RWPE2 (cell line): ENCODE measurements around the gene ZNF639.
A peak's percentile ranks its signal among the peaks of the same experiment; 100 is the strongest.
"Not testable (repeated sequence)": the region's sequence is repeated elsewhere in the genome, so short reads cannot be mapped to it uniquely, and the experiment has no call there.

ENCODE experiments used
- ATAC-seq: fragments of 200-7000 bp; cut with Tn5 transposase; 3 replicates; pipeline ENCODE4 v1.9.1; 2021; ENCODE audit warnings: low read depth
- DNase-seq: peaks from one replicate; pipeline ENCODE4 v3.0.0-alpha.2; 2020; ENCODE audit warnings: low spot score
- H3K27ac ChIP-seq: fragments of 450-650 bp; 2 replicates; pipeline ENCODE4 v1.5.1; 2017; ENCODE audit warnings: mild to moderate bottlenecking; ENCODE audit not compliant: poor library complexity, severe bottlenecking
- H3K27me3 ChIP-seq: fragments of 250-450 bp; sonication (Bioruptor Pico); 2 replicates; pipeline ENCODE4 v1.5.1; 2021; ENCODE audit warnings: mild to moderate bottlenecking, moderate library complexity; ENCODE audit not compliant: insufficient read depth, poor library complexity, severe bottlenecking
- H3K36me3 ChIP-seq: fragments of 250-450 bp; sonication (Bioruptor Pico); 2 replicates; pipeline ENCODE4 v1.5.1; 2020; ENCODE audit warnings: low read depth, mild to moderate bottlenecking, moderate library complexity
- H3K4me1 ChIP-seq: fragments of 250-450 bp; sonication (Bioruptor Pico); 2 replicates; pipeline ENCODE4 v1.5.1; 2021; ENCODE audit warnings: mild to moderate bottlenecking, moderate library complexity; ENCODE audit not compliant: insufficient read depth, poor library complexity, severe bottlenecking
- H3K4me3 ChIP-seq: fragments of 250-450 bp; sonication (Bioruptor Pico); 2 replicates; pipeline ENCODE4 v1.5.1; 2021; ENCODE audit warnings: mild to moderate bottlenecking, moderate library complexity; ENCODE audit not compliant: severe bottlenecking
- H3K9me3 ChIP-seq: fragments of 250-450 bp; sonication (Bioruptor Pico); 2 replicates; pipeline ENCODE4 v1.5.1; 2021; ENCODE audit warnings: mild to moderate bottlenecking, moderate library complexity; ENCODE audit not compliant: severe bottlenecking
- TF ChIP-seq, protein P1 (sequence below): fragments of 450-650 bp; IDR thresholded peaks from one replicate; pipeline ENCODE4 v1.5.1; 2017; ENCODE audit warnings: mild to moderate bottlenecking, moderate library complexity; ENCODE audit not compliant: poor library complexity, severe bottlenecking

Gene ZNF639

DNA sequence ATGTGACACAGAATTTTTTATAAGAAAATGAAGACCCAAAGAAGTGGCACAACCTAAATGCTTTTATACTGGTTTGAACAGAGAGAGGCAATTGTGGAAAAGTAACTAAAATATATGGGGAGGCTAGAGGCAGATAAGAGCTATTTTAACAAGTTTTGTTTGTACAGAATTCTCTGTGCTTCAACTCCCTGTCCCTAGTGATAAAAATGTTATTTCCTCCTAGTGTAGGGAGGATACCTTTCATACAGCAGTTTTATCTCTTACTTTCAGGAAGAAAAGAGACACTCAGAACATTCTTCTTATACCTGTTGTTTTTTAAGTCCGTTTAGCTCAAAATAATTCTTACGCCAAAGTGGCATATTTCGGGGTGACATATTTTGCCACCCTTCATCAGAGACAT is 21.2 kb upstream of the ZNF639 start:
- no peaks in the 10 kb centered on the region for H3K27me3 ChIP-seq
- H3K9me3 ChIP-seq: no peaks in the 10 kb centered on the region
- TF ChIP-seq, protein P1, sequence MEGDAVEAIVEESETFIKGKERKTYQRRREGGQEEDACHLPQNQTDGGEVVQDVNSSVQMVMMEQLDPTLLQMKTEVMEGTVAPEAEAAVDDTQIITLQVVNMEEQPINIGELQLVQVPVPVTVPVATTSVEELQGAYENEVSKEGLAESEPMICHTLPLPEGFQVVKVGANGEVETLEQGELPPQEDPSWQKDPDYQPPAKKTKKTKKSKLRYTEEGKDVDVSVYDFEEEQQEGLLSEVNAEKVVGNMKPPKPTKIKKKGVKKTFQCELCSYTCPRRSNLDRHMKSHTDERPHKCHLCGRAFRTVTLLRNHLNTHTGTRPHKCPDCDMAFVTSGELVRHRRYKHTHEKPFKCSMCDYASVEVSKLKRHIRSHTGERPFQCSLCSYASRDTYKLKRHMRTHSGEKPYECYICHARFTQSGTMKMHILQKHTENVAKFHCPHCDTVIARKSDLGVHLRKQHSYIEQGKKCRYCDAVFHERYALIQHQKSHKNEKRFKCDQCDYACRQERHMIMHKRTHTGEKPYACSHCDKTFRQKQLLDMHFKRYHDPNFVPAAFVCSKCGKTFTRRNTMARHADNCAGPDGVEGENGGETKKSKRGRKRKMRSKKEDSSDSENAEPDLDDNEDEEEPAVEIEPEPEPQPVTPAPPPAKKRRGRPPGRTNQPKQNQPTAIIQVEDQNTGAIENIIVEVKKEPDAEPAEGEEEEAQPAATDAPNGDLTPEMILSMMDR: no peak
- H3K4me1 ChIP-seq: no peaks in the 10 kb centered on the region
- H3K4me3 ChIP-seq: no peak overlapping the region
- ATAC-seq (no peak), DNase-seq (no peak)
- H3K27ac ChIP-seq: no peak overlapping the region
- H3K36me3 ChIP-seq: no peaks in the 10 kb centered on the region

DNA sequence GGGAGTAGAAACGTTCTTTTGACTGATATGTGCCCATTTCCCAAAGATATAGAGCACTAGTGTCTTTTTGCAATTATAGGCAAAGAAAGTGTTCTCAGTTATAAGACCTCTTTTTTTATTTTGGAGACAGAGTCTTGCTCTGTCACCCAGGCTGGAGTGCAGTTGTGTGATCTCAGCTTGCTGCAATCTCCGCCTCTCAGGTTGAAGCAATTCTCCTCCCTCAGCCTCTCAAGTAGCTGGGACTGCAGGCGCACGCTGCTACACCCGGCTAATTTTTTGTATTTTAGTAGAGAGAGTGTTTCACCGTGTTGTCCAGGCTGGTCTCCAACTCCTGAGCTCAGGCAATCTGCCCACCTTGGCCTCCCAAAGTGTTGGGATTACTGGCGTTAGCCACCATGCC is 20.7 kb upstream of the ZNF639 start:
- no peaks in the 10 kb centered on the region for H3K36me3 ChIP-seq
- H3K27ac ChIP-seq: no peak overlapping the region
- H3K4me3 ChIP-seq: no peak overlapping the region
- ATAC-seq (no peak), DNase-seq (no peak)
- H3K27me3 ChIP-seq: no peaks in the 10 kb centered on the region
- H3K9me3 ChIP-seq: no peaks in the 10 kb centered on the region
- H3K4me1 ChIP-seq: no peaks in the 10 kb centered on the region
- TF ChIP-seq, protein P1: no peak

DNA sequence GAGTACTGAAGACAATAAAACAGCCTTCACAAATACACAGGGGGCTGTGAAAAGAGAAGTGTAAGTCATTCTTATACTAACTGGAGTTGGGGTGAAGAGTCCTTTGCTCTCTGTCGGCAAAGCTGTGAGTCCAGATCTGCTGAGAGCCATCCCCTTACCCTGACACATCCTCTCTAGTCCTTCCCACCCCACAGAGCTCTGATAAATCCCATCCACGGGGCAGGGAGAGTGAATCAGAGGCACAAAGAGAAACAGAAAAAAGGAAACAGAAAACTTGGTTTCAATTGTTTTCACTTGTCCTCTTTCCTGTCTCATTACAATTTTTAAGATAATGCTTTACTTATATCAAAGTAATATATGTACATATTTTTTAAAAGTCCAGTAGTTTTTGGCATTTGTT is 18.2 kb upstream of the ZNF639 start:
- Histone ChIP-seq H3K9me3 (no peaks in the 10 kb centered on the region), H3K4me1 (no peaks in the 10 kb centered on the region), H3K27ac (no peak overlapping the region), H3K27me3 (no peaks in the 10 kb centered on the region), H3K4me3 (no peak overlapping the region), H3K36me3 (no peaks in the 10 kb centered on the region)
- peak; percentile 63 for ATAC-seq
- TF ChIP-seq, protein P1: no peak
- DNase-seq: no peak

DNA sequence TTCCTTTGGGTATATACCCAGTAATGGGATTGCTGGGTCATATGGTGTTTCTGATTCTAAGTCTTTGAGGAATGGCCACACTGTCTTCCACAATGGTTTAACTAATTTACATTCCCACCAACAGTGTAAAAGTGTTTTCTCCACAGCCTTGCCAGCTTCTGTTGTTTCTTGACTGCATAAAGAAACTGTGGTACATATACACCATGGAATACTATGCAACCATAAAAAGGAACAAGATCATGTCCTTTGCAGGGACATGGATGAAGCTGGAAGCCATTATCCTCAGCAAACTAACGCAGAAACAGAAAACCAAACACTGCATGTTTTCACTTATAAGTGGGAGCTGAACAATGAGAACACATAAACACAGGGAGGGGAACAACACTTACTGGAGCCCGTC is 15.5 kb upstream of the ZNF639 start:
- H3K27ac ChIP-seq, ATAC-seq, H3K4me1 ChIP-seq, DNase-seq, H3K27me3 ChIP-seq, H3K36me3 ChIP-seq, H3K4me3 ChIP-seq, H3K9me3 ChIP-seq: not testable (repeated sequence)

DNA sequence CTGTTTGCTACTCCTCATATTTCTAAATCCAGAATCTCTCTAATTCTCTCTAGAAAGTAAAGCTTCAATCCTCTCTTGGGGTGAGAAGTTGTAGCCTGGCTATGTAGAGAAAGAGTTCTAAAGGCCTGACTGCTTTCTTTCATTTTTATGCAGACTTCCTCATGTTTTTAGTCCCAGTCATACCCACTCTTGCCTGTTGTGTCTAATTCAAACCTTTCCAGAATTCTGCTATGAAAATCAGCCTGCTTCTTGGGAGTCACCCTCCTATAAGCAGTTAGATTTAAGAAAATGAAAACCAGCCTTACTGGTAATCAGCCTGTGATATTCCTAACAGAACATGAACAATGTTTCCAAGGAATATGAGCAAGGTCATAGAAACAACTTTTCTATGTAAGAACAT is 14.8 kb upstream of the ZNF639 start:
- no peak overlapping the region for H3K27ac ChIP-seq
- ATAC-seq (no peak), DNase-seq (no peak)

More for the DNA sequence above, 14.8 kb upstream of the ZNF639 start:
- Histone ChIP-seq H3K9me3 (no peaks in the 10 kb centered on the region), H3K4me3 (no peak overlapping the region), H3K4me1 (no peaks in the 10 kb centered on the region), H3K36me3 (no peaks in the 10 kb centered on the region), H3K27me3 (no peaks in the 10 kb centered on the region)
- TF ChIP-seq, protein P1: no peak
